ENCODE measurements around the gene FOXP3. TPM values are rescaled to one million over a fixed set of nuclear protein-coding genes. Genes with fewer than 3 reads are reported as not detected.

Gene FOXP3
- total RNA-seq, 1 experiment from 2014 or later = 0.26 TPM

DNA sequence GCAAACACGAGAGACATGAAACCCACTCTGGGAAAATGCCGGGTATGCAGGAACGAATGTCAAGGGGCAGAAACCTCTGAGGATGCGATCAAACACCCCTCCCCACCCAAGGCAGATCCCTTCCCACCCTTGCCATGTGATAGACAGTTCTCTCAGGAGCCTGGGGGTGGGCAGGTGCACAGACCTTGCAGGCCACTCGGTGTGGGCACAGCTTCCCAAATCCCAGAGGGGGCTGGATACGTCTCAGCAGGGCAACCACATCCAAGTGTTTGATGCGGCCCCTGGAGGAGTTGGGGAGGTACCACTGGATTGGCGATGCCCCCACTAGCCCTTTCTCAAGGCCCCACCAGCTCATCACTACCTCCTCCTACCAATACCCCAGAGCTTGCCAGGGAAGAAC is 54.1 kb downstream of the FOXP3 start:
- ATAC-seq (no peak), DNase-seq (ENCODE audit: low read depth, low spot score) (no peak)
- Histone ChIP-seq H3K9me3 (ENCODE audit: control insufficient read depth, insufficient read depth, low read depth, low read length) (no peaks in the 10 kb centered on the region), H3K36me3 (ENCODE audit: control insufficient read depth, insufficient read depth, low read length) (no peaks in the 10 kb centered on the region), H3K4me3 (ENCODE audit: low read depth in 2 of 2, low read length in 2 of 2) (no peak overlapping the region), H3K27me3 (ENCODE audit: control insufficient read depth, insufficient read depth, low read length) (no peaks in the 10 kb centered on the region), H3K27ac (ENCODE audit: low read length) (no peak overlapping the region), H3K4me1 (ENCODE audit: control insufficient read depth, insufficient read depth, low read length) (no peaks in the 10 kb centered on the region)
- BruUV-seq (replicated peaks) = no TSS peak
- ChIA-PET CTCF (no interaction called here), POLR2A (no interaction called here)
- in situ Hi-C loops (cut with HindIII; ENCODE audit: low pct_unique_long_range_greater_than_20kb, low sequenced_read_pairs) = no loop called here
- TF ChIP-seq TCF7L2 (IDR thresholded peaks at IDR 0.05; ENCODE audit: low read depth, low read length) (no peak), SIN3A (IDR thresholded peaks at IDR 0.05; ENCODE audit: borderline replicate concordance, insufficient read depth, low read depth, low read length) (no peak), POLR2AphosphoS5 (IDR thresholded peaks at IDR 0.05; ENCODE audit: low read depth, low read length) (no peak)
- TF ChIP-seq, protein P1, sequence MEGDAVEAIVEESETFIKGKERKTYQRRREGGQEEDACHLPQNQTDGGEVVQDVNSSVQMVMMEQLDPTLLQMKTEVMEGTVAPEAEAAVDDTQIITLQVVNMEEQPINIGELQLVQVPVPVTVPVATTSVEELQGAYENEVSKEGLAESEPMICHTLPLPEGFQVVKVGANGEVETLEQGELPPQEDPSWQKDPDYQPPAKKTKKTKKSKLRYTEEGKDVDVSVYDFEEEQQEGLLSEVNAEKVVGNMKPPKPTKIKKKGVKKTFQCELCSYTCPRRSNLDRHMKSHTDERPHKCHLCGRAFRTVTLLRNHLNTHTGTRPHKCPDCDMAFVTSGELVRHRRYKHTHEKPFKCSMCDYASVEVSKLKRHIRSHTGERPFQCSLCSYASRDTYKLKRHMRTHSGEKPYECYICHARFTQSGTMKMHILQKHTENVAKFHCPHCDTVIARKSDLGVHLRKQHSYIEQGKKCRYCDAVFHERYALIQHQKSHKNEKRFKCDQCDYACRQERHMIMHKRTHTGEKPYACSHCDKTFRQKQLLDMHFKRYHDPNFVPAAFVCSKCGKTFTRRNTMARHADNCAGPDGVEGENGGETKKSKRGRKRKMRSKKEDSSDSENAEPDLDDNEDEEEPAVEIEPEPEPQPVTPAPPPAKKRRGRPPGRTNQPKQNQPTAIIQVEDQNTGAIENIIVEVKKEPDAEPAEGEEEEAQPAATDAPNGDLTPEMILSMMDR (IDR thresholded peaks at IDR 0.05) = no peak
- TF ChIP-seq, protein P2, sequence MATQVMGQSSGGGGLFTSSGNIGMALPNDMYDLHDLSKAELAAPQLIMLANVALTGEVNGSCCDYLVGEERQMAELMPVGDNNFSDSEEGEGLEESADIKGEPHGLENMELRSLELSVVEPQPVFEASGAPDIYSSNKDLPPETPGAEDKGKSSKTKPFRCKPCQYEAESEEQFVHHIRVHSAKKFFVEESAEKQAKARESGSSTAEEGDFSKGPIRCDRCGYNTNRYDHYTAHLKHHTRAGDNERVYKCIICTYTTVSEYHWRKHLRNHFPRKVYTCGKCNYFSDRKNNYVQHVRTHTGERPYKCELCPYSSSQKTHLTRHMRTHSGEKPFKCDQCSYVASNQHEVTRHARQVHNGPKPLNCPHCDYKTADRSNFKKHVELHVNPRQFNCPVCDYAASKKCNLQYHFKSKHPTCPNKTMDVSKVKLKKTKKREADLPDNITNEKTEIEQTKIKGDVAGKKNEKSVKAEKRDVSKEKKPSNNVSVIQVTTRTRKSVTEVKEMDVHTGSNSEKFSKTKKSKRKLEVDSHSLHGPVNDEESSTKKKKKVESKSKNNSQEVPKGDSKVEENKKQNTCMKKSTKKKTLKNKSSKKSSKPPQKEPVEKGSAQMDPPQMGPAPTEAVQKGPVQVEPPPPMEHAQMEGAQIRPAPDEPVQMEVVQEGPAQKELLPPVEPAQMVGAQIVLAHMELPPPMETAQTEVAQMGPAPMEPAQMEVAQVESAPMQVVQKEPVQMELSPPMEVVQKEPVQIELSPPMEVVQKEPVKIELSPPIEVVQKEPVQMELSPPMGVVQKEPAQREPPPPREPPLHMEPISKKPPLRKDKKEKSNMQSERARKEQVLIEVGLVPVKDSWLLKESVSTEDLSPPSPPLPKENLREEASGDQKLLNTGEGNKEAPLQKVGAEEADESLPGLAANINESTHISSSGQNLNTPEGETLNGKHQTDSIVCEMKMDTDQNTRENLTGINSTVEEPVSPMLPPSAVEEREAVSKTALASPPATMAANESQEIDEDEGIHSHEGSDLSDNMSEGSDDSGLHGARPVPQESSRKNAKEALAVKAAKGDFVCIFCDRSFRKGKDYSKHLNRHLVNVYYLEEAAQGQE (IDR thresholded peaks at IDR 0.05; ENCODE audit: insufficient read depth in 1 of 2, low read depth in 2 of 2, low read length in 1 of 2) = no peak
- intact Hi-C loops (cut with micrococcal nuclease; ENCODE audit: unreplicated experiment) = no loop called here

DNA sequence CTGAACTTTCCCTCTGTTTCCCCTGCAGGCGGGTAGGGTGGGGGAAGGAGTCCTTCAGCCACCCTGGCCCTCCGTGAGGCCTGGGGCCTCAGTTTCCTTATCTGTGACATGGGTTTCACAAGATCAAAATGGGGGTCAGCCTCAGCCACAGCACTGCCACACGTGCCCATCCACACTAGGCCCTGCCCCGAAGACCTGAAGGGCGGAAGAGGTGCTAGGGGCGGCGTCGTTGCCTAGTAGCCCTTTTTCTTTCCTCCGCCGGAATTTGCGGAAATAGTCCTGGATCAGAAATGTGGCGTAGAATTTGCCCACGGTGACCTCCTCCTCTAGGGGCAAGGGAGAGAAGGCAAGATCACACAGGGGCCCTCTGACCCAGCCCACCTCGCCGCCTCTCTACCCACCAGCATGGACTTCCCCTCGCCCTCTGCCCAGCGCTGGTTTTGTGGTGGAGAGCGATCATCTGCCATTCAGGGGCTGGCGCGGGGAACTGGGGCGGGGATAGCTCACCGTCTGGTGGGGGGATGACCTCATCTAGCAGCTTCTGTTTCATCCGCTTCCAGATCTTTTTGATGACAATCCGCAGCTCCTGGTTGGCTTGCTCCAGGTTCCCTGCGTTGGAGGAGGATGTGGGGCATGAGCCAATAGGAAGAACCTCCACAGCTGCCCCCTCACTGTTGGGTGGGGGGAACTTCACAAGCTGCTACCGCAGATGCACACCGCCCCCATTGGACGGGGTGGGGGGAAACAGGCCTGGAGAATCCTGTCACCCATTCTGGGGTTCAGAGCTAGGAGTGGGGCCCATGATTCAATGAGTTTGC is 54.9 kb downstream of the FOXP3 start:
- Histone ChIP-seq H3K4me1 (ENCODE audit: control insufficient read depth, insufficient read depth, low read length) (no peaks in the 10 kb centered on the region), H3K9me3 (ENCODE audit: control insufficient read depth, insufficient read depth, low read depth, low read length) (no peaks in the 10 kb centered on the region), H3K36me3 (ENCODE audit: control insufficient read depth, insufficient read depth, low read length) (no peaks in the 10 kb centered on the region), H3K27me3 (ENCODE audit: control insufficient read depth, insufficient read depth, low read length) (no peaks in the 10 kb centered on the region), H3K27ac (ENCODE audit: low read length) (no peak overlapping the region), H3K4me3 (ENCODE audit: low read depth in 2 of 2, low read length in 2 of 2) (no peak overlapping the region)
- no TSS peak for BruUV-seq (replicated peaks)
- POLR2A ChIA-PET = interaction anchor here (0.5 kb wide), 1 partner anchor 651 kb away, joined by 3 read pairs; no protein-coding TSS in a partner anchor
- no peak for TF ChIP-seq SIN3A (IDR thresholded peaks at IDR 0.05; ENCODE audit: borderline replicate concordance, insufficient read depth, low read depth, low read length)
- no peak for TF ChIP-seq TCF7L2 (IDR thresholded peaks at IDR 0.05; ENCODE audit: low read depth, low read length)
- TF ChIP-seq POLR2AphosphoS5 (IDR thresholded peaks at IDR 0.05; ENCODE audit: low read depth, low read length) = no peak
- DNase-seq (ENCODE audit: low read depth, low spot score) = no peak
- CTCF ChIA-PET = no interaction called here
- in situ Hi-C loops (cut with HindIII; ENCODE audit: low pct_unique_long_range_greater_than_20kb, low sequenced_read_pairs) = no loop called here
- intact Hi-C loops (cut with micrococcal nuclease; ENCODE audit: unreplicated experiment) = no loop called here
- no peak for ATAC-seq

DNA sequence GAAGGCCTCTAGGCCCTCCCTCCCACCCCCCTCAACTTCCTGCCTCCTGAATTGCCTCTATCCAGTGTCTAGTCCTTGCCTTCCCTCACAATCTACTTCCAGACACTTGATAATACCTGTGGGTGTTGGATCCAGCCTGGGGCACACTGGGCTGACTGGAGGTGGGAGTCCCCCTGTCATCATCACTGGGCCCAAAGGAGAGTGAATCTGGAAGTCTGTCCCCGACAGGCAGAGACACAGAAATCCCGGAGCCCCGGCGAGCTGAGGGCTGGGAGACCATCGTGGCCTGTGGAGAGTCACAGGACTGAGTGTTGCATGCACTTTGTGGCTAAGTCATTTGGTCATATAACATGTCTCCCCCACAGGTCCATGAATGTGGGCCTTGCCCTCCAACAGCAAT is 56.1 kb downstream of the FOXP3 start:
- no peaks in the 10 kb centered on the region for H3K36me3 ChIP-seq (ENCODE audit: control insufficient read depth, insufficient read depth, low read length)
- no peaks in the 10 kb centered on the region for H3K4me1 ChIP-seq (ENCODE audit: control insufficient read depth, insufficient read depth, low read length)
- BruUV-seq (replicated peaks) = no TSS peak
- POLR2A ChIA-PET = no interaction called here
- TF ChIP-seq POLR2AphosphoS5 (IDR thresholded peaks at IDR 0.05; ENCODE audit: low read depth, low read length) = no peak
- no peaks in the 10 kb centered on the region for H3K9me3 ChIP-seq (ENCODE audit: control insufficient read depth, insufficient read depth, low read depth, low read length)
- in situ Hi-C loops (cut with HindIII; ENCODE audit: low pct_unique_long_range_greater_than_20kb, low sequenced_read_pairs) = no loop called here
- H3K4me3 ChIP-seq (ENCODE audit: low read depth in 2 of 2, low read length in 2 of 2) = no peak overlapping the region
- no peaks in the 10 kb centered on the region for H3K27me3 ChIP-seq (ENCODE audit: control insufficient read depth, insufficient read depth, low read length)
- no peak for DNase-seq (ENCODE audit: low read depth, low spot score)
- intact Hi-C loops (cut with micrococcal nuclease; ENCODE audit: unreplicated experiment) = no loop called here
- CTCF ChIA-PET = no interaction called here
- ATAC-seq = no peak
- H3K27ac ChIP-seq (ENCODE audit: low read length) = no peak overlapping the region
